ENCODE data around the gene LRRK1.

The LRRK1 gene

DNA sequence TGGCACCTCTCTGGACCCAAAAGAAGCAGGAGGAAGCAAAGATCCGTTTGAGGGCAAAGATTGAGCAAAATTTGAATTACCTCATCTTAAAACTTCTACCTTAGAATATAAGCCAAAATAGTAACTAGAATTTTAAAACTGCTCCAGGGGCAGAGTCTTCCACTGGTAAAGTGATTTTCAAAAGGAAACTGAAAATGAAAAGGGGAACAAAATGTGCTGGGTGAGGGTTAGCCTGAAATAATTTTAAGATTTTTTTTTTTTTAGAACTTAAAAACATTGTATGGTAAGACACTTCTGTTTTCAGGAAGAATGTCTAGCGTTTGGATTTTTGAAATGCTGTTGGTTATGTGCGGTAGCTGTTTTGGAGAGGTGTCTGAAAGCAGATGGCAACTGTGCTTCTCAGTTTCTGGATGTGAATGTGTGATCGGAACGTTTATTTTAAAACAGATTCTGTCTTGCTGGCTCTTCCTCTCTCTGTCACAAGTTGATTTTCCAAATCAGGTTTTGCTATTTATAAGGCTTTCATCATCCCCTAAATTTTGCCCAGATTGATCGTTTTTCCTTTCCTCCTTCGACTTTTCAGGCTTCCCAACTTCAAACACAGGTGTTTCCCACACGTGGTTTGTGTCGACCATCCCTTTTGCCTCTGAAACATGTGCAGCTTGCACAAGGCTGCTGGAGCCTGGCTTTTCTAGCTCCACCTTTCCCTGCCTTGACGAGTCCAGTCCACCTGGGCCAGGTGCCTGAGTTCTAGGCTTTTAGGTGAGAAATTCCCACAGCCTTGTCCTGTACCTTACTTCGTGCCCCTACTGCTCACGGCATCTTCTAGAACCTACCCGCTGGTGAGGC, 3.3 kb downstream of the LRRK1 start:
- Histone ChIP-seq H3K9me3 (no peaks in the 10 kb centered on the region), H3K9ac (no peak overlapping the region), H3K27me3 (peaks cover 65% of the 10 kb centered on the region), H3K4me2 (peak overlapping the region; percentile 66), H3K4me1 (peaks cover 48% of the 10 kb centered on the region), H3K36me3 (no peaks in the 10 kb centered on the region), H4K20me1 (peaks cover 22% of the 10 kb centered on the region; the same call in 1 of the 2 replicates), H3K27ac (no peak overlapping the region), H3K4me3 (no peak overlapping the region)
- no peak for TF ChIP-seq Cebpa-rat (IDR thresholded peaks at IDR 0.05)

DNA sequence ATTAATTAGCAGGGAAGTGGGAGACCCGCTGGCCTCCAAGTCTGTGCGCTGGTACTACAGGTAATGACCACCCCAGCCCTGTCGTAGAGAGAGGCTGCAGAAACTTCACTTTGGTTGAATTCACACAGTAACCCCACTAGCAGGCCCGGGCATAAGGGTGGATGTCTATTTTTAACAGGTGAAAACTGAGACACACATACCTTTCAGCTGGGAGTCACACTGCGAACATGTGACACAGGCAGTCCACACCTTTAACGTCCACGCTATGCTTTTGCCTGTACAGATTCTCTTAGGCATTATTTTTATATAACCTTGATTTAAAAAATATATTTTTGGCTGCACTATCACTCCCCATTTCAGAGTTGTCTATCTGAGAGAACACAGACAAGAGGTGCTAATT, 3.9 kb downstream of the LRRK1 start:
- Histone ChIP-seq H3K4me3 (no peak overlapping the region), H3K27ac (no peak overlapping the region), H3K9ac (no peak overlapping the region), H3K9me3 (no peaks in the 10 kb centered on the region), H3K4me1 (peaks cover 54% of the 10 kb centered on the region), H4K20me1 (peaks cover 22% of the 10 kb centered on the region; the same call in 1 of the 2 replicates), H3K36me3 (no peaks in the 10 kb centered on the region), H3K27me3 (peaks cover 59% of the 10 kb centered on the region), H3K4me2 (peak overlapping the region; percentile 66; the same call in 1 of the 2 replicates)
- TF ChIP-seq Cebpa-rat (IDR thresholded peaks at IDR 0.05), result no peak

DNA sequence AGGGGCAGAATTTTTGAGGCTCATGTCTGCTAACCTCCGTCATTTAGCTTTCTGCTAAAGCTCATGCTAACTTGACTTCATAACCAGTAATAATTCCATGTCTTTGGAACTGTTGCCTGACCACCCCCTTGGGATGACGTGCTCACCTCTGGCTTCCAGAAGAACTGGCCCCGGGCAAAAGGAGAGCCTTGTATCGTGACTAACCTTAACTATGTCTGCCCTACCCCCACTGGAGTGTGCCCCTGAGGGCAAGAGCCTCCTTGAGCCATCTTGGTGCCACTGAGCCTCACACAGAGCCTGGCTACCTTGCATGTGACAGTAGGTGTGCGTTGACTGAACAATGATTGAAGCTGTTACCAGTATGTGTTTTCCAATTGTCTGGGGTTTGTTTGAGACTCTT, 4.7 kb downstream of the LRRK1 start:
- no peak overlapping the region for H3K27ac ChIP-seq
- no peak overlapping the region for H3K4me3 ChIP-seq
- no peaks in the 10 kb centered on the region for H3K36me3 ChIP-seq
- no peaks in the 10 kb centered on the region for H3K9me3 ChIP-seq
- H3K9ac ChIP-seq, result no peak overlapping the region
- peaks cover 54% of the 10 kb centered on the region for H3K4me1 ChIP-seq
- H3K27me3 ChIP-seq, result peaks cover 50% of the 10 kb centered on the region
- H4K20me1 ChIP-seq, result peaks cover 17% of the 10 kb centered on the region; the same call in 1 of the 2 replicates
- H3K4me2 ChIP-seq, result peak overlapping the region; percentile 17; the same call in 1 of the 2 replicates
- no peak for TF ChIP-seq Cebpa-rat (IDR thresholded peaks at IDR 0.05)

DNA sequence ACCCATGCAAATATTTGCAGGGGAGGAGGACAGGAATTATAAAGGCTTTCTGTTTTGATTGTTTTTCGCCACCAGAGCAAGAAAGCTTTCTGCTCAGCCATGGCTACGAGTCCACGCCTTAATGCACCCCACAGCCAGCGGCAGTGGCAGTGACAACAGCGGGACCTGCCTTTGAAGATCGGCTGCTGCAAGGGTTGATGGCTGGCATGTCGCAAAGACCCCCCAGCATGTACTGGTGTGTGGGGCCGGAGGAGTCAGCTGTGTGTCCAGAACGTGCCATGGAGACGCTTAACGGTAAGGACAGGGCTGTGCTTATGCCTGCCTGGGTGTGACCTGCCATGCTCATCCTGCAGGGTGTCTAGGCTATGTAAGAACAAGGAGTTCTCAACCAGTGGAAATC, 5.3 kb downstream of the LRRK1 start:
- Histone ChIP-seq H3K4me1 (peaks cover 58% of the 10 kb centered on the region), H3K36me3 (no peaks in the 10 kb centered on the region), H3K9ac (no peak overlapping the region), H3K9me3 (no peaks in the 10 kb centered on the region), H3K27ac (no peak overlapping the region), H3K4me2 (no peak overlapping the region), H4K20me1 (peaks cover 17% of the 10 kb centered on the region; the same call in 1 of the 2 replicates), H3K4me3 (no peak overlapping the region), H3K27me3 (peaks cover 45% of the 10 kb centered on the region)
- TF ChIP-seq Cebpa-rat (IDR thresholded peaks at IDR 0.05), result no peak

DNA sequence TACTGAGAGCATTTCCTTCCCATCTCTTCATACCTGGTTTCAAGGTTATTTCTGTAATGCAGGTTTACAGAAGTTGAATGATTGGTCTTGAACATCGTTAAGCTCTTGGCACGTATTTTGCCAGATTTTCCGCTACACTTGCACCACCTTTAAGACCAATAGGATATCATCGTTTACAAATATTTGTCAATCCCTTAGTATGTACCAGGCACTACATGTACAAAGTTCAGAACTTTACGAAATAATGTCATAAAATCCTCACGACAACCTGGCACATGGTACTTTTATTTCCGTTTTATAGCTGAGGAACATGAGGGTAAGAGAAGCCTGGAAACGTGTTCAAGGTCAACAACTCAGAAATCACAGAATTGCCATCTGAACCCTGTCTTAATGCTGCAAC, 6.3 kb downstream of the LRRK1 start:
- Histone ChIP-seq H3K4me3 (no peak overlapping the region), H3K4me2 (no peak overlapping the region), H3K36me3 (no peaks in the 10 kb centered on the region), H3K27ac (no peak overlapping the region), H3K4me1 (peaks cover 60% of the 10 kb centered on the region), H3K9me3 (no peaks in the 10 kb centered on the region), H3K27me3 (peaks cover 34% of the 10 kb centered on the region), H3K9ac (no peak overlapping the region), H4K20me1 (peaks cover 9% of the 10 kb centered on the region; the same call in 1 of the 2 replicates)
- TF ChIP-seq Cebpa-rat (IDR thresholded peaks at IDR 0.05), result no peak

DNA sequence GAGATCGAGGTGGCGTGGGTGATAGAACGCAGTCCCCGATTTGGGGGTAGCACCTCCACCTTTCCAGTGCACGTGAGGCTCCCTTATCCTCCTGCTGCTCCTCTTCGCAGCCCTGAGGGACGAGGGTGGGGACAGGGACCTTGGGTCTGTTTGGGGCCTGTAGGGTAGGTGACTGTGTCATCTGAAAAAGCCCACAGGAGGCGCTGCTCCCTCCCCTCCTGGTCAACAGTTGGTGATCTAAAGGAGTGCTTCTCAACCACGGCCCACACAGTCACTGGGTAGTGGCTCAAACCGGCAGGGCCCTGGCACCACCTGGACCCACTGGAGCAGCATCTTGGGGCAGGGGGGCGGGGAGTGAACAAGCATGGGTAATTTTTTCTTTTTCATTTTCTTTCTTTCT, 7.1 kb downstream of the LRRK1 start:
- peaks cover 3% of the 10 kb centered on the region; the same call in 1 of the 2 replicates for H4K20me1 ChIP-seq
- H3K27me3 ChIP-seq, result peaks cover 27% of the 10 kb centered on the region
- peaks cover 68% of the 10 kb centered on the region for H3K4me1 ChIP-seq
- H3K36me3 ChIP-seq, result no peaks in the 10 kb centered on the region
- no peak overlapping the region for H3K27ac ChIP-seq
- H3K4me3 ChIP-seq, result no peak overlapping the region
- H3K9ac ChIP-seq, result no peak overlapping the region
- H3K9me3 ChIP-seq, result no peaks in the 10 kb centered on the region
- no peak for TF ChIP-seq Cebpa-rat (IDR thresholded peaks at IDR 0.05)
- no peak overlapping the region for H3K4me2 ChIP-seq

DNA sequence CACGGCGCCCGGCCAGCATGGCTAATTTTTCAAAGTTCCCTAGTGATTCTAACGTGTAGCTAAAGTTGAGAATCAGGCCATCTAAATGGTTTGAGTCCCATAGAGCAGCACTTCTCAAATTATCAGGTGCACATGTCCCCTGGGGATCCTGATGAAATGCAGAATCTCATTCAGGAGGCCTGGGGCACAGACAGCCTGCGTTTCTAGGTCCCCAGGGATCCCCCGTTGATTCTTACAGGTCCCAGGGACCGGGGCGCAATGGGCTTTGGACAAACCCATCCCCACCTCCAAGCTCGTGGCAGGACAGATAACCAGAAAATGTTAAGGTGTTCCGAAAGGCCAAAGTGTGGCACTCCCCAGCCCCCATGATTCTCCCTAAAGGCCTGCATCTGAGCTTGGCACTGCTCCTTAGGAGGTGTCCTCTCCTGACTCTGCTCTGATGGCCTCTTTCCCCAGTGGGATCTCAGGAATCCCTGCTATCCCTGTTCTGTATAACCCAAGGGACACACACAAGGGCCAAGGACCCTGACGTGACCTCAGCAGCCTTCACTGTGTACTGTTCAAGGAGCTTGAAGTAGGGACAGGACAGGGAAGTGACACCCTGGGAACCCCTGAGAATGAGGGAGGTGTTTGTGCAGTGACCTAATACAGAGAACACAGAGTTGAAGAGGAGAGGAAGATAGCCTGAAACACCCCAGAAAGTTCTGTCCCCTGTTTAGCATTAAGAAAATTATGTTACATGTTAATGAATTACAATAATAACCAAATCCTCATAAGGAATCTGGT, 8.0 kb downstream of the LRRK1 start:
- TF ChIP-seq Cebpa-rat (IDR thresholded peaks at IDR 0.05), result no peak

DNA sequence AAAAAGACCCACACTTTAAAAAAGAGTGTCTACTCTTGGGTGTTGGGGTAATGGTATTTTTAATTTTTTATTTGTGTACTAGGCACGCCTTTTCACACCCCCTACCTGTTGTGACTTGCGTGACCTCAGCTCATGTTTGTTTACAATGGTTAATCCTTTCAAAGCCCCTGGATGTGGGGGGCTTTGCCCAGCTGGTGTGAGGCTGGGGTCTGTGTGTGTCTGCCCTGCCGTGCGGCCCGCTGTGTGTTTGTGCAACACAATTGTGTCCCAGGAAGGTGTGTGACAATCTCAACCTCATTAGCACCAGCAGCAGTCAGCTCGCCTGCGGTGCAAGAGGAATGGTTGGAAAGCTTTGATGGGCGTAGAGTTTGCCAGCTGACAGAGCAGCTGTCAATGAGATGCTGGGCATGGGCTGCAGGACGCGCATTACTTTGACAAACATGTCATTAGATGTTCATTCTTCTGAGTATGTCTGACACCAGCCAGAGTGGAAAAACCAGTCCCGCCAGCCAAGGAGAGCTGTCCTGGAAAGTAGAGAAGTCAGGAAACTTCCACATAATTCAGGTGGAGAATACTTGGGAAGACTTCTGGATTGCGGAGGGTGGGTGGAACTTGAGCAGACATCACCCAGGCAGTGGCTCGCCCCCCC, 9.6 kb downstream of the LRRK1 start:
- H3K4me2 ChIP-seq, result peak overlapping the region; percentile 91
- no peak overlapping the region for H3K4me3 ChIP-seq

More for the DNA sequence above, 8.0 kb downstream of the LRRK1 start:
- no peak overlapping the region for H3K9ac ChIP-seq
- H3K27me3 ChIP-seq, result peaks cover 18% of the 10 kb centered on the region
- H3K4me2 ChIP-seq, result peak overlapping the region; percentile 44
- H3K9me3 ChIP-seq, result no peaks in the 10 kb centered on the region
- H3K4me1 ChIP-seq, result peaks cover 74% of the 10 kb centered on the region
- no peaks in the 10 kb centered on the region for H4K20me1 ChIP-seq
- no peaks in the 10 kb centered on the region for H3K36me3 ChIP-seq
- no peak overlapping the region for H3K4me3 ChIP-seq
- H3K27ac ChIP-seq, result no peak overlapping the region

DNA sequence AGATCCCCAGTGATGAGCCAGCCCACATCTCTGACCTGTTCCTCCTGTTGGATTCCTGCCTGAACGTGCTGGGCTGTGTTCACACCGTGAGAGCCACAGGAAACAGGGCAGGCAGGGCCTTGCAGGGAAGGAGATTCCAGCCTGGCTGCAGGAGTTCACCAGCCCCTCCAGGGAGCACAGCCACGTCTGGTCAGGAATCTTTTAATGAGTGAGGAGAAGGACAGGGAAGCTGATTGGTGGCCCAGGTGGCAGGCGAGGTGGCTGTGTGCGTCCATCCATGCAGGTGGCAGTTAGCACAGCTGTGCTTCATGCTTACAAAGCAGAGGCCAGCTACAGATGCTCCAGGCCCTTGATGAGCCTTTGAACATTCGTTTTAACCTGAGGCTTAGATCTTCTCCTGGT, 10.5 kb downstream of the LRRK1 start:
- Histone ChIP-seq H3K4me1 (peaks cover 78% of the 10 kb centered on the region), H3K4me3 (peak overlapping the region; percentile 19; the same call in 1 of the 2 replicates), H3K36me3 (no peaks in the 10 kb centered on the region), H3K9me3 (no peaks in the 10 kb centered on the region), H3K27ac (peak overlapping the region; percentile 77), H3K9ac (peak overlapping the region; percentile 43; the same call in 1 of the 2 replicates), H3K4me2 (peak overlapping the region; percentile 91), H3K27me3 (no peaks in the 10 kb centered on the region), H4K20me1 (no peaks in the 10 kb centered on the region)
- TF ChIP-seq Cebpa-rat (IDR thresholded peaks at IDR 0.05), result no peak

More for the DNA sequence above, 9.6 kb downstream of the LRRK1 start:
- no peak for TF ChIP-seq Cebpa-rat (IDR thresholded peaks at IDR 0.05)
- H4K20me1 ChIP-seq, result no peaks in the 10 kb centered on the region
- no peak overlapping the region for H3K9ac ChIP-seq
- H3K4me1 ChIP-seq, result peaks cover 74% of the 10 kb centered on the region
- peak overlapping the region; percentile 77 for H3K27ac ChIP-seq
- H3K9me3 ChIP-seq, result no peaks in the 10 kb centered on the region
- no peaks in the 10 kb centered on the region for H3K36me3 ChIP-seq
- H3K27me3 ChIP-seq, result peaks cover 4% of the 10 kb centered on the region; the same call in 1 of the 2 replicates
